HG03064 (cell line): ENCODE results near the gene CALHM4.

Source experiments
- ATAC-seq: cut with Tn5 transposase; IDR thresholded peaks from one replicate; pipeline ENCODE4 v1.9.1; 2021; ENCODE audit warnings: low read depth; ENCODE audit not compliant: unreplicated experiment

Gene CALHM4

GRCh38 chr6:116553451-116553850 lies at the start of gene CALHM4:
Gene CALHM4 (plus strand): TSS chr6:116553751. CDS start chr6:116553794, 43 bp downstream.
- ATAC-seq = no peak

- no peak for ATAC-seq
Observed at GRCh38 chr6:116507324-116507723, 46.2 kb upstream of the CALHM4 start.

GRCh38 chr6:116508527-116508926 lies 45.0 kb upstream of the CALHM4 start:
- no peak for ATAC-seq

- ATAC-seq = no peak
Observed at GRCh38 chr6:116511424-116512110, 42.0 kb upstream of the CALHM4 start, which contains the start of gene CALHM5. Gene CALHM5 (plus strand): TSS chr6:116511639. CDS start chr6:116511697, 58 bp downstream.

- ATAC-seq = no peak
Observed at GRCh38 chr6:116512111-116512559, 41.4 kb upstream of the CALHM4 start.

GRCh38 chr6:116512734-116513133 lies 40.8 kb upstream of the CALHM4 start:
- ATAC-seq = no peak

GRCh38 chr6:116513224-116513875 lies 40.2 kb upstream of the CALHM4 start:
- ATAC-seq = no peak

- ATAC-seq = no peak
Observed at GRCh38 chr6:116514111-116514510, 39.4 kb upstream of the CALHM4 start.

GRCh38 chr6:116515141-116515540 lies 38.4 kb upstream of the CALHM4 start:
- no peak for ATAC-seq

- no peak for ATAC-seq
Observed at GRCh38 chr6:116518621-116519368, 34.8 kb upstream of the CALHM4 start.

- no peak for ATAC-seq
Observed at GRCh38 chr6:116522896-116523295, 30.7 kb upstream of the CALHM4 start.

- ATAC-seq = no peak
Observed at GRCh38 chr6:116524236-116524635, 29.3 kb upstream of the CALHM4 start.

- no peak for ATAC-seq
Observed at GRCh38 chr6:116528133-116528532, 25.4 kb upstream of the CALHM4 start.

- no peak for ATAC-seq
Observed at GRCh38 chr6:116528780-116529179, 24.8 kb upstream of the CALHM4 start.

- ATAC-seq = no peak
Observed at GRCh38 chr6:116529466-116530290, 23.9 kb upstream of the CALHM4 start.

GRCh38 chr6:116530436-116530835 lies 23.1 kb upstream of the CALHM4 start:
- no peak for ATAC-seq

GRCh38 chr6:116531675-116532570 lies 21.6 kb upstream of the CALHM4 start:
- ATAC-seq = no peak

GRCh38 chr6:116533233-116533957 lies 20.2 kb upstream of the CALHM4 start:
- ATAC-seq = no peak

GRCh38 chr6:116535109-116535508 lies 18.4 kb upstream of the CALHM4 start:
- no peak for ATAC-seq
